HG02870 (cell line): Measurements from ENCODE around the gene ATP13A2.

Source experiments
- ATAC-seq: cut with Tn5 transposase; IDR thresholded peaks from one replicate; pipeline ENCODE4 v1.9.1; 2021; ENCODE audit warnings: mild to moderate bottlenecking, moderate library complexity; ENCODE audit not compliant: unreplicated experiment

ATP13A2 gene

DNA sequence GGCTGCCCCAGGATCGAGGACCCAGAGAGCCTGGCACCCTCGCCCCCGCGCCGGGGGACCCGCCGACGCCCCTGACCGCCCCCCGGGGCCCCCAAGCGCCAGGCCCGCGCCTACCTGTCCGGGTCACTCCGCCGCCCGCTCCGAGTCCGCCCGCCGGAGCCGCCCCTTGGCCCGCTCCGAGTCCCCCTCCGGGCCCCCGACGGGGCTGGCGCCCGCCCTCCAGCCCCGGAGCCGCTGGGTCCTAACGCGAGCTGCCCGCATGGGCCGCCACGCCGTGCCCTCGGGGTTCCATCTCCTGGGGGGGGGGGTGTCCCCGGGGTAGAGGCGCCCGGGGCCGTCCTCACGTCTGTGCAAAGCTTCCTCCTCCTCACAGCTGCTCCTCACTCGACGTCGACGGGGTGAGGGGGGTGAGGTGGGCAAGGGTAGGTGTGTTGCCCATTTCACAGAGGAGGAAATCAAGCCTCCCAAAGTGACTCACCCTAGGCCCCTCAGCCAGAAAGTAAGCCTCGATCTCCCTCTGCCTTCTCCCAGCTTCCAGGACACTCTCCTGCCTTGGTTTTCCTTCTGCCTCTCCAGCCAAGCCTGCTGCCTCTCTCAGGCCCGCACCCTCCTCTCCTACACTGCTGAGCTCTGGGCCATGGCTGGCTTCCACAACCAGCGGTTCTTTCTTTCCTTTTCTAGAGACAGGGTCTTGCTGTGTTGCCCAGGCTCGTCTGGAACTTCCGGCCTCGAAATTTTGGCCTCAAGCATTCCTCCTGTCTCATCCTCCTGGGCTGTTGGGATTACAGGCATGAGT is 31.1 kb downstream of the ATP13A2 start, which contains the start of gene MFAP2:
TSS of gene MFAP2 (minus strand) at position 148 of the 796 bp plus-strand sequence. CDS start 2,347 bp downstream, outside the sequence.
- no peak for ATAC-seq

DNA sequence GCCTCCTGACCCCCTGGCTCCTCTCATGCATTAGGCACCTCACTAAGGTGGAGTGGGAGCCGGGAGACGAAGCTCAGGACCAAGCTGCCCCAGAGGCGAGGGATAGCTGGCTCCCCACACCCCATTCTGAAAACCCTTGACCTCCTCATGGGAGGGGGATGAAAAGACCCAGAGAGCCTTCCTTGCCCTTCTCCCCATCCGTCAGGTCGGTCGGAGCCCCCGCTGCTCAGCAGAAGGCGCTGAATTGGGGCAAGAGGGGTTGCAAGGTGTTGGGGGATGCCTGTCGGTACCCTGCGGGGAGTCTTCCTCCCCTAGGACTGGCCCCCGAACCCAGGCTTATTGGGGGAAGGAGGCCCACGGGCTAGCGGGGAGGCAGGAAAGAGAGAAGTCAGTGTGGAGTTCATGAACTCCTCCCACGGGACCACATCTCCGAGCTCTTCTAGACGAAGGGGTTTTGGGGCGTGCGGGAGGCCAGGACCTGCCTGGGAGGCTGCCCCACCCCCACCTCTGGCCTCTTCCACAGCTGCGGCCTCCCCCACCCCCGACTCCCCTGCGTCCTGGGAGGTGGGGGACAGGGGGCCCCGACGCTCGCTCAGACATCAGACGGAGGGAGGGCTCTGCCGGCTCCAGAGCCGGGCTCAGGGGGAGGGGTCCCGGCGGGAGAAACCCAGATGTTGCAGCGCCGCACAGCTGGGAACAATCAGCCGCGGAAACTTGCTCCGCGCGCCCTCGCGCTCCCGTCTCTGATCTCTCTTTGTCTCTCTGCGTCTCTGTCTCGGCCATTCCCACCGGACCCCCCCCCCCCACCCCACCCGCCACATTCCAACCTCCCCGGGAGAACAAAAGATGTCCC is 32.0 kb downstream of the ATP13A2 start:
- no peak for ATAC-seq

- ATAC-seq = no peak
Measured at GRCh38 chr1:16978567-16979474, 32.9 kb downstream of the ATP13A2 start.

GRCh38 chr1:16978139-16978538 is 33.6 kb downstream of the ATP13A2 start:
- ATAC-seq = no peak

DNA sequence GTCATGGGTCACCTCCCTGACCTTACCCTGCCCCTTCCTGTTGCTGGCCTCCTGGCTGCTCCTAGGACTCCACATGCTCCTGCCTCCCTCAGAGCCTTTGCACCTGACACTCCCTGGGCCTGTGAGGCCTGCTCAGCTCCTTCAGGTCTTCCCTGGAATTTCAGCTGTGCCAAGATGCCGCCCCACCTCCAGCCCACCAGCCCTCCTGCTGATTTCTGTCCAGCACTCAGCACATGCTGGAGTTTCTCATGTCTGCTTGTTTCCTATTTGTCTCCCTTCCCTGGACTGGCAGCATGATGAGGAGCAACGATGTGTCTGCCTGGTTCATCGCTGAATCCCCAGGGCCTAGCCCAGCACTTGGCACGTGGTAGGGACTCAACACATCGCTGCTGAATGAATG is 34.4 kb downstream of the ATP13A2 start:
- no peak for ATAC-seq

- no peak for ATAC-seq
Measured at GRCh38 chr1:16976966-16977365, 34.8 kb downstream of the ATP13A2 start.

- no peak for ATAC-seq
Measured at GRCh38 chr1:16975838-16976237, 35.9 kb downstream of the ATP13A2 start.

DNA sequence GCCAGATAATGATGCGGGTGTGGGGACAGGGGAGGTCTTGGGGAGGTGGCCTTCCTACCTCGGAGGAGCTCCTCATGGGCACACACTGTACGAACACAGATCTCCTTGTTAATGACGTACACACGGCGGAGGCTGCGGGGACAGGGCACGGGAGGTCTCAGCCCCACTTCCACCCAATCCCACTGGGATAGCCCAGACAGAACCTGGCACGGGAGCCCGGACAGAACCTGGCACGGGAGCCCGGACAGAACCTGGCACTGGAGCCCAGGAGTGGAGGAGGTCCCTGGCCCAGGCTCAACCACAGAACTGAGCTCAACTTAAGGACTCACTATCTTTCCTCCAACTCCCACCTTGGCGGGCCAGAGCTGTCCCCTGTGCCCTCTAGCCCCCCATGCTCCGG is 36.5 kb downstream of the ATP13A2 start:
- ATAC-seq = no peak

- ATAC-seq = no peak
Measured at GRCh38 chr1:16973215-16973614, 38.5 kb downstream of the ATP13A2 start.

GRCh38 chr1:16972189-16972895 is 39.4 kb downstream of the ATP13A2 start:
- ATAC-seq = no peak

DNA sequence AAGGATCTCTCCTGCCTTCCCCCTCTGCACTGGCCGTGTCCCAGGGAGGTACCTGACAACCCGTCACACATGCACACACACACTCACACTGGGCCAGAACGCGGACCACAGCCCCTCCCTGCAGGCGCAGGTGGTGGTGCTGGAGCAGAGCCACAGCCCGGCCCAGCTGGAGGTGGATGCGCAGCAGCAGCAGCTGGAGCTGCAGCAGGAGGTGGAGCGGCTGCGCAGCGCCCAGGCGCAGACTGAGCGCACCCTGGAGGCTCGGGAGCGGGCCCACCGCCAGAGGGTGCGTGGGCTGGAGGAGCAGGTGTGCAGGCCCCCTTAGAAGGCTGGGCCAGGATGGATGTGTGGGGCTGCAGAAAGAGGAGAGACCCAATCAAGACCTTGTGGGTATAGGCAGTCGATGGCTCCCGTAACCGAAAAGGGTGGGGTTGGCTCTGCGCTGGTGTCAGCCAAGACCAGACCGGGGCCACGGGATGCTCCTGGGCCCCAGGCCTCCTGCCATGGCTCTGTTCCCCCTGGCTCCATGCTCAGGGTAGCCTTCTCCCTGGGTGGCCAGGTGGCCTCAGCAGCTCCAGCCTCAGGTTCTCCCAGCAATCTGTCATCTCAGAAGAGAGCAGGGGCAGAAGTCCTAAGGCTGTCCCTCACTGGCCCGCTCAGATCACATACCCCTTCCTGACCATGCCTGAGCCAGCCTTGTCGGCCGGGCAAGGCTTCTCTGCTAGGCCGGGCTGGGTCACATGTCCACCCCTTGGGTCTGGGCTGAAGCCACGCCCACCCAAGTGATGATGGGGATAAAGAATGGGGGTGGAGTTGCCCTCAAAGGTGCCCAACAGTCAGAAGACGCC is 40.2 kb downstream of the ATP13A2 start:
- ATAC-seq = no peak

- no peak for ATAC-seq
Measured at GRCh38 chr1:16970132-16970910, 41.4 kb downstream of the ATP13A2 start.

GRCh38 chr1:16969651-16970050 is 42.1 kb downstream of the ATP13A2 start:
- no peak for ATAC-seq

DNA sequence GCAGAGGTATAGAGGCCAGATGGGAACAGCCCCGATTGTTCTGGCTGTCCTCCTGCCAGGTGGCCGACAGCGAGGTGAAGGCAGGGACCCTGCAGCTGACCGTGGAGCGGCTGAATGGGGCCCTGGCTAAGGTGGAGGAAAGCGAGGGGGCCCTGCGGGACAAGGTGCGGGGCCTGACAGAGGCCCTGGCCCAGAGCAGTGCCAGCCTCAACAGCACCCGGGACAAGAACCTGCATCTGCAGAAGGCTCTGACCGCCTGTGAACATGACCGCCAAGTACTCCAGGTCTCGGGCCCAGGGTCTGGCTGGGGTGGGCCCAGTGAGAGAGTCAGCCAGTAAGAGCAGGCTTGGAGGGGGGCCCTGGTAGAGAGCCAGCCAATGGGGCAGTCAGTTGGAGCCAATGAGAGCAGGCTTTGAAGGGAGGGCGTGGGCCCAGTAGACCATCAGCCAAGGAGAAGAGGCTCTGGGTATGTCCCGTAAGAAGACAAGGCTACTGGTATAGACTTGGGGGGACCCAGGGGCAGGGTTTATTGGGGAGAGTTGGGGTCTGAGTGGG is 42.6 kb downstream of the ATP13A2 start:
- no peak for ATAC-seq

DNA sequence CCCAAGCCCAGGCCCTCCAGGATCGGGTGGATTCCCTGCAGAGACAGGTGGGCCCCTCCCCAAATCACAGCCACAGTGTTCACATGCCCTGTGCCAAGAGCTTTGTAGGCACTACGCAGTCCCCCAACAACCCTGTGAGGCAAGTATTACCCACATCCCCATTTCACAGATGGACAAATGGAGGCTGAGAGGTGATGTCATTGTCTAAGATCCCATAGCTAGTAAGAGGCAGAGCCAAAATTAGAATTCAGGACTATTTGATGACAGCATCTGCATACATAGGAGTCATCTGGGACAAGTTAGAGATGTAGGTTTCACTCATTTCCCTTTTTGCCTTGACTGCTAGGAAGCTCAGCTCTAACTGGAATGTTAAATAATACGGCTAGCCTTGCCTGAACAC is 43.4 kb downstream of the ATP13A2 start:
- ATAC-seq = no peak

DNA sequence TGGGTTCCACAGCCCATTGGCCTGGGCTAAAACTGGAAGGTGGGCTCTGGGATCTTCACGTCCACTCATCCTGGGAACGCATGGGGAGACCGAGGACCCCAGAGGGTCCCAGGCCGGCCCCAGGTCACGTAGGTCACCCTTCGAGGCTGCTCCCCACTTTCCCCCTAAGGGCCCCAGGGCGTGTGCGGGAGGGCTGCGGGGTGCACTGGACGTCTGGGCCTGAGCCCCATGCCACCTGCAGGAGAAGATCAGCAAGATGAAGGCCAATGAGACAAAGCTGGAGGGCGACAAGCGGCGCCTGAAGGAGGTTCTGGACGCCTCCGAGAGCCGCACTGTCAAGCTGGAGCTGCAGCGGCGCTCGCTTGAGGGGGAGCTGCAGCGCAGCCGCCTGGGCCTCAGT is 43.8 kb downstream of the ATP13A2 start:
- no peak for ATAC-seq

DNA sequence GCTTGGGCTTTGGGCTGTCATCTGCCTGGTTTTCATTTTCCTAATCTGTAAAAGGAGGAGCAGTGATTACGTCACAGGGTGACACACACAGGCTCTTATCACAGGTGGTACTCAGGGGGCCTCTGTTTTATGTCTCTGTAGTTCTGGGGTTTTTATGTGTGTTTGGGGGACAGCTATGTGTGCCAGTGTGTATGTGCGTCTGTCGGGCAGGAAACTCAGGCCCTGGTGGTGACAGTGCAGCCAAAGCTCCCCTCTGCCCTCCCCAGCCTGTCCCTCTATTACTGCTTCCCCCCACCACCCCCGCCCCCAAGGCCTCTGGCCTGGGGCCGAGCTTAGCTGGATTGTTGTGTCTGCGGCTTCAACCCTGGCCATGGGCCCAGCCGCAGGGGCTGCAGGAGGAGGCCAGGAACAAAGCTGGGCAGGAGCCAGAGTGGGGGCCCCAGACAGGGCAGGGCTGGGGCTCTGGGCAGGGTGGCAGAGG is 44.6 kb downstream of the ATP13A2 start:
- ATAC-seq = no peak

- ATAC-seq = no peak
Measured at GRCh38 chr1:16966282-16966681, 45.4 kb downstream of the ATP13A2 start.
